ENCODE data around the gene ZBTB46.
A peak's percentile ranks its signal among the peaks of the same experiment; 100 is the strongest.

The ZBTB46 gene

DNA sequence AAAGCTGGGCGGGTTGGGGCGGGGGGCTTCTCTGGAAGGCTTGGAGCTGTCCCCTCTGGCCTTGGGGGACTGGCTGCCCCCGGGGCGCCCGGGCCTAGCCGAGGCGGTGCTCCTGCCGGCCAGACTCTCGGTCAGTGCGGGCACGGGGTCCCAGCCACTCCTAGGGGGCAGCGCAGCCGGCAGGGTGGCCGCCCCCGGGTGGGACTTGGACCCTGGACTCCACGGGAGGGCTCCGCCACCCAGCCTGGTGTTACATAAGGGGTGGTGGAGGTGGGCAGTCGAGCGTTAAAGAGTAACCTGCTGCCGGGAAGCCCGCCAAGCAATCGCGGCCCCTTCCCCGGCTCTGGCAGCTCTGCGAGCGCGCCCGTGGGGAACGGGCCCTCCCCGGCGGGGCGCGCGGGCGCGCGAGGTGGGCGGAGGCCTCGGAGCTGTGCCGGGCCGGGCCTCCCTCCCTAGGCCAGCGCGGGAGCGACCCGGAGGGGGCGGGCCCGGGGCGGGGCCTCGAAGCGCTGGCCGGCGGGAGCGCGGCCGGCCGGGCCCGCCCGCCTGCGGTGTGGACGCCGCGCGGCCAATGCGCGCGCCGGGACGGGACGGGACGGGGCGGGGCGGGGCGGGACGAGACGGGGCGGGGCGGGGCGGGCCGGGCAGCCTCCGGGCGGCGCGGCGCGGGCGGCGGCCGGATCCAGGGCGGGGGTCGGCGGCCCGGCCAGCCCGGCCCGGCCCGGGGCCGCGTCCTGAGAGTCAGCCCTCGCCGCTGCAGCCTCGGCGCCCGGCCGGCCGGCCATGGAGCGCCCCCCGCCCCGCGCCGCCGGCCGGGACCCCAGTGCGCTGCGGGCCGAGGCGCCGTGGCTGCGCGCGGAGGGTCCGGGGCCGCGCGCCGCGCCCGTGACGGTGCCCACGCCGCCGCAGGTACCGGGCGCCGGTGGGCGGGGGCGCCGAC is 91.7 kb downstream of the ZBTB46 start, which contains the start of gene SLC2A4RG:
SLC2A4RG (plus strand) TSS at position 647 of the 940 bp plus-strand sequence; CDS start at position 784, 137 bp downstream.
- peak within 1 kb of the TSS; percentile 94 for H3K4me3 Mint-ChIP-seq
- DNase-seq (ENCODE audit: low spot score in 2 of 2) (peak in 1 of 2 donors; percentile 25), ATAC-seq (replicated peaks; ENCODE audit: extremely low read depth, poor library complexity, severe bottlenecking) (no peak)
- H3K4me1 Mint-ChIP-seq, result peaks cover 14% of the 10 kb centered on the region
- no peak within 1 kb of the TSS for H3K27ac Mint-ChIP-seq (ENCODE audit: low read depth)
- no peaks in the 10 kb centered on the region for H3K9me3 Mint-ChIP-seq
- H3K36me3 Mint-ChIP-seq (ENCODE audit: insufficient read depth), result peaks cover 44% of the 10 kb centered on the region
- no peaks in the 10 kb centered on the region for H3K27me3 Mint-ChIP-seq

DNA sequence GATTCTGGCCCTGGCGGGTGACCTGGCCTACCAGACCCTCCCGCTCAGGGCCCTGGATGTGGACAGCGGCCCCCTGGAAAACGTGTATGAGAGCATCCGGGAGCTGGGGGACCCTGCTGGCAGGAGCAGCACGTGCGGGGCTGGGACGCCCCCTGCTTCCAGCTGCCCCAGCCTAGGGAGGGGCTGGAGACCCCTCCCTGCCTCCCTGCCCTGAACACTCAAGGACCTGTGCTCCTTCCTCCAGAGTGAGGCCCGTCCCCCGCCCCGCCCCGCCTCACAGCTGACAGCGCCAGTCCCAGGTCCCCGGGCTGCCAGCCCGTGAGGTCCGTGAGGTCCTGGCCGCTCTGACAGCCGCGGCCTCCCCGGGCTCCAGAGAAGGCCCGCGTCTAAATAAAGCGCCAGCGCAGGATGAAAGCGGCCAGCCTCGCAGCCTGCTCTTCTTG is 92.4 kb downstream of the ZBTB46 start:
- Mint-ChIP-seq H3K27ac (ENCODE audit: low read depth) (no peak overlapping the region), H3K4me3 (peak overlapping the region; percentile 94)

GRCh38 chr20:63737945-63738686 is 92.9 kb downstream of the ZBTB46 start:
- ATAC-seq (replicated peaks; ENCODE audit: extremely low read depth, poor library complexity, severe bottlenecking) (no peak), DNase-seq (ENCODE audit: low spot score in 2 of 2) (no peak)
- Mint-ChIP-seq H3K4me3 (peak overlapping the region; percentile 94), H3K4me1 (peaks cover 24% of the 10 kb centered on the region), H3K9me3 (no peaks in the 10 kb centered on the region), H3K27me3 (no peaks in the 10 kb centered on the region), H3K27ac (ENCODE audit: low read depth) (no peak overlapping the region), H3K36me3 (ENCODE audit: insufficient read depth) (peaks cover 43% of the 10 kb centered on the region)

More for the DNA sequence above, 92.4 kb downstream of the ZBTB46 start:
- ATAC-seq (replicated peaks; ENCODE audit: extremely low read depth, poor library complexity, severe bottlenecking) (no peak), DNase-seq (ENCODE audit: low spot score in 2 of 2) (peak in 1 of 2 donors; percentile 35)
- H3K4me1 Mint-ChIP-seq, result peaks cover 20% of the 10 kb centered on the region
- H3K27me3 Mint-ChIP-seq, result no peaks in the 10 kb centered on the region
- H3K9me3 Mint-ChIP-seq, result no peaks in the 10 kb centered on the region
- H3K36me3 Mint-ChIP-seq (ENCODE audit: insufficient read depth), result peaks cover 48% of the 10 kb centered on the region

DNA sequence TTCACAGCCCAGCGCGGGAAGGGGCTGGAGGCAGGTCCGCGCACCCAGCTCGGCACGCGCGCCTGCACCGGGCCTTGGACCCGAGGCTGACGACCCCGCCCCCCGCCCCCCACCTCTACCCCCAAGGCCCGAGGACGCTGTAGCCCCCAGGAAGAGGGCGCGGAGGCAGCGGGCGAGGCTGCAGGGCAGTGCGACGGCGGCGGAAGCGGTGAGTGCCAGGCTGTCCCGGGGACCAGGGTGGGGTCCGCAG is 93.4 kb downstream of the ZBTB46 start:
- Mint-ChIP-seq H3K27ac (ENCODE audit: low read depth) (no peak overlapping the region), H3K27me3 (no peaks in the 10 kb centered on the region), H3K36me3 (ENCODE audit: insufficient read depth) (peaks cover 43% of the 10 kb centered on the region), H3K9me3 (no peaks in the 10 kb centered on the region), H3K4me1 (peaks cover 24% of the 10 kb centered on the region), H3K4me3 (peak overlapping the region; percentile 94)
- ATAC-seq (replicated peaks; ENCODE audit: extremely low read depth, poor library complexity, severe bottlenecking) (no peak), DNase-seq (ENCODE audit: low spot score in 2 of 2) (no peak)

GRCh38 chr20:63736893-63737694 is 94.0 kb downstream of the ZBTB46 start:
- Mint-ChIP-seq H3K27me3 (no peaks in the 10 kb centered on the region), H3K36me3 (ENCODE audit: insufficient read depth) (peaks cover 42% of the 10 kb centered on the region), H3K4me1 (peaks cover 24% of the 10 kb centered on the region), H3K4me3 (peak overlapping the region; percentile 94), H3K9me3 (no peaks in the 10 kb centered on the region), H3K27ac (ENCODE audit: low read depth) (peak overlapping the region; percentile 90)
- DNase-seq (ENCODE audit: low spot score in 2 of 2), result peak in 1 of 2 donors; percentile 47
- peak; percentile 29 for ATAC-seq (replicated peaks; ENCODE audit: extremely low read depth, poor library complexity, severe bottlenecking)

DNA sequence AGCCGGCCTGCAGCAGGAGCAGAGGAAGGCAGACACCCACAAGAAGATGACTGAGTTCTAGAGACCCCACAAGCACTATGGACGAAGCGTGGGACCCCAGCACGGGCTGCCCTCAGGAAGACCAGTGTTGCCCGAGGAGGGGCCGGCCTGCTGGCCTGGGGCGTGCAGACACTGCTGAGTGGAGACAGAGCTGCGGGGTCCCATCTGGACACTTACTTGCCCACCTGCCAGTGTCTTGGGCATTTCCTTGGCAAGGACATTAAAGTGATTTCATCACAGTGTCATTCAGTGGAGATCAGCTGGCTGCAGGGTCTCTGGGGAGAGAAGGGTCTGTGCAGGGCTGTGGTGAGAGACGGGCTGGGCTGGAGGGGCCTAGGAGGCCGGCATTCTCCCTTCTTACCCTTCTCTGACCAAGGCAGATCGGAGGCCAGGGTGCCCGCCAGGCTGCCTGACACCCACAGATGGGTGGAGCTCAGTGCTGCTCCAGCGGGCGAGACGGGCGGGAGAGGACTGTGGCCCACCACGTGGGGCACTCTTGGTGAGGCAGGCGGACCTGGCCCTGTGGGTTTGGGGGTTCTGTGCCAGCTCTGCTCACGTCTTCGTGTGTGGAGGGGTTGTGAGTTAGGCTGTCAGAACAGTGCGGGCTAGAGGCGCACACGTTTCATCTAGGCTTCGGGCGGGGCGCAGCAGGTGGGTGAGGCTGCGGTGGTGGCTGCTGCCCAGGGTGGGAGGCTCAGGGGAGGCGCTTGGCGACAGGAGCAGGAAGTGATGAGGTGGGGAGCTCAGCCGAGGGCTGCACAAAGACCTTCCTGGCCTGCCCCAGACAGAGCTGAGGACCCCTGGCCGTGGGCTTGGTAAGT is 95.0 kb downstream of the ZBTB46 start, which contains the start of gene LIME1:
LIME1 (plus strand) TSS at position 806 of the 860 bp plus-strand sequence. CDS start 886 bp downstream, outside the sequence.
- peak; percentile 70 to 84 for DNase-seq (ENCODE audit: low spot score in 2 of 2)
- Mint-ChIP-seq H3K4me1 (peaks cover 24% of the 10 kb centered on the region), H3K4me3 (peak within 1 kb of the TSS; percentile 94), H3K27me3 (no peaks in the 10 kb centered on the region), H3K27ac (ENCODE audit: low read depth) (peak within 1 kb of the TSS; percentile 90), H3K9me3 (no peaks in the 10 kb centered on the region), H3K36me3 (ENCODE audit: insufficient read depth) (peaks cover 36% of the 10 kb centered on the region)
- peak; percentile 78 for ATAC-seq (replicated peaks; ENCODE audit: extremely low read depth, poor library complexity, severe bottlenecking)

GRCh38 chr20:63734946-63735858 is 95.9 kb downstream of the ZBTB46 start:
- H3K9me3 Mint-ChIP-seq, result no peaks in the 10 kb centered on the region
- peak overlapping the region; percentile 90 for H3K27ac Mint-ChIP-seq (ENCODE audit: low read depth)
- H3K4me1 Mint-ChIP-seq, result peaks cover 24% of the 10 kb centered on the region
- DNase-seq (ENCODE audit: low spot score in 2 of 2) (no peak), ATAC-seq (replicated peaks; ENCODE audit: extremely low read depth, poor library complexity, severe bottlenecking) (no peak)
- H3K4me3 Mint-ChIP-seq, result peak overlapping the region; percentile 94
- H3K27me3 Mint-ChIP-seq, result no peaks in the 10 kb centered on the region
- H3K36me3 Mint-ChIP-seq (ENCODE audit: insufficient read depth), result peaks cover 34% of the 10 kb centered on the region

DNA sequence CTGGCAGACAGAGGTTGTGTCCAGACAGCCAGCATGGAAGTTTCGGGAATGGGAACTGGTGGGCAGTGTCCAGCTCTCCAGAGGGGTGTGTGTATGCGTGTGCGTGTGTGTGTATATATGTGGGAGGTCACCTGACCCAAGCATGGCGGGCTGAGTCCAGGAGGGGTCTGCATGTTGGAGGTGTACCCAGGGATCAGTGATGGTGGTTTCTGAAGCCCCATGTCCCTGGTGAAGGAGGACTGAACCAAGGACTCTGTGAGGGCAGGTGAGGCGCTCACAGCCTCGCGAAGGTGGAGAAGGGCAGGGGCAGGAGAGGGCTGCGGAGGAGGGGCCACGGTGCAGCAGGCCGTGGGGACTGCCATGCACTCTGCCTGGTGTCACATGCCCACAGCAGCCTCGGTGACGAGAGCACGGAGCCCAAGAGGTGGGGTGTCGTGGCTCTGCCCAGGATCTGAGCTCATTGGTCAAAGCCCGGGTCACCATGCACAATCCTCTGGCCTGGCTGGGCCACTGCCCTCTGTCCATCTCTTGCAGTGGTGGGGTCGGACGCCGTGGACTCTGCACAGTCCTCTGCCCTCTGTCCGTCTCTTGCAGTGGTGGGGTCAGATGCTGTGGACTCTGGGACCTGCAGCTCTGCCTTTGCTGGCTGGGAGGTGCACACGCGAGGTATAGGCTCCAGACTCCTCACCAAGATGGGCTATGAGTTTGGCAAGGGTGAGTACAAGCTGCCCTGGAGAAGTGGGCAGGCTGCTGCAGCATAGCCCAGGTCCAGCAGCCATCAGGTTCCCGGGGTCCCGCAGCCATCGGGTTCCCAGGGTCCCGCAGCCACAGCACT is 96.7 kb downstream of the ZBTB46 start:
- Mint-ChIP-seq H3K9me3 (no peaks in the 10 kb centered on the region), H3K36me3 (ENCODE audit: insufficient read depth) (peaks cover 39% of the 10 kb centered on the region), H3K4me1 (peaks cover 24% of the 10 kb centered on the region), H3K4me3 (peak overlapping the region; percentile 35), H3K27me3 (no peaks in the 10 kb centered on the region), H3K27ac (ENCODE audit: low read depth) (peak overlapping the region; percentile 61)
- ATAC-seq (replicated peaks; ENCODE audit: extremely low read depth, poor library complexity, severe bottlenecking) (no peak), DNase-seq (ENCODE audit: low spot score in 2 of 2) (no peak)

GRCh38 chr20:63733579-63734081 is 97.4 kb downstream of the ZBTB46 start:
- Mint-ChIP-seq H3K36me3 (ENCODE audit: insufficient read depth) (peaks cover 36% of the 10 kb centered on the region), H3K9me3 (no peaks in the 10 kb centered on the region), H3K27me3 (no peaks in the 10 kb centered on the region), H3K27ac (ENCODE audit: low read depth) (peak overlapping the region; percentile 61), H3K4me1 (peaks cover 26% of the 10 kb centered on the region), H3K4me3 (peak overlapping the region; percentile 35)
- no peak for DNase-seq (ENCODE audit: low spot score in 2 of 2)
- no peak for ATAC-seq (replicated peaks; ENCODE audit: extremely low read depth, poor library complexity, severe bottlenecking)

DNA sequence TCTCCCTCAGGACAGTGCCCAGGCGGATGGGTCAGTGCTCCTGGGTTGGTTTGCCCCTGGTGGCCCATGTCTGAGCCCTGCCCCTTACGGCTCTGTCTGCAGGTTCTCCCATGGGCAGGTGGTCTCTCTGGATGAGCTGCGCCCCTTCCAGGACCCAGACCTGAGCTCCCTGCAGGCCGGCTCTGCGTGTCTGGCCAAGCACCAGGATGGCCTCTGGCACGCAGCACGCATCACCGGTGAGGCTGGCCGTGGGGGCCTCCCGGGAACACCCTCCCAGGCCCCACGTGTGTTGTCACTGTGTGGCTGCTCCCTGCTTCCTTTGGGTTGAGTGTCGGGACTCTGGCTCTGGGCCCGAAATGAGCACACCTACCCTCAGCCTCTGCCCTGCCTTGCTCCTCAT is 97.9 kb downstream of the ZBTB46 start:
- H3K4me1 Mint-ChIP-seq, result peaks cover 31% of the 10 kb centered on the region
- H3K9me3 Mint-ChIP-seq, result no peaks in the 10 kb centered on the region
- H3K27me3 Mint-ChIP-seq, result no peaks in the 10 kb centered on the region
- ATAC-seq (replicated peaks; ENCODE audit: extremely low read depth, poor library complexity, severe bottlenecking) (no peak), DNase-seq (ENCODE audit: low spot score in 2 of 2) (no peak)
- H3K4me3 Mint-ChIP-seq, result no peak overlapping the region
- H3K36me3 Mint-ChIP-seq (ENCODE audit: insufficient read depth), result peaks cover 37% of the 10 kb centered on the region
- H3K27ac Mint-ChIP-seq (ENCODE audit: low read depth), result peak overlapping the region; percentile 61
